GM18951 (cell line): ENCODE measurements around the gene TLR4.

ENCODE experiments used
- POLR2A ChIP-seq: IDR thresholded peaks from 4 replicates; pipeline ENCODE4 v1.6.1; 2011; ENCODE audit warnings: mild to moderate bottlenecking; ENCODE audit not compliant: insufficient read length, insufficient read depth; ENCODE audit errors: extremely low read depth
- in situ Hi-C: fragments of 300-500 bp; cut with MboI; formaldehyde crosslinking; loops from one replicate; pipeline ENCODE4 v1.12.0; 2022; ENCODE audit warnings: low sequenced_read_pairs, mixed read lengths, inconsistent platforms; ENCODE audit not compliant: unreplicated experiment

Gene TLR4

GRCh38 chr9:117720555-117720954 lies 16.4 kb downstream of the TLR4 start:
- TF ChIP-seq POLR2A = no peak
- in situ Hi-C loops = no loop called here

DNA sequence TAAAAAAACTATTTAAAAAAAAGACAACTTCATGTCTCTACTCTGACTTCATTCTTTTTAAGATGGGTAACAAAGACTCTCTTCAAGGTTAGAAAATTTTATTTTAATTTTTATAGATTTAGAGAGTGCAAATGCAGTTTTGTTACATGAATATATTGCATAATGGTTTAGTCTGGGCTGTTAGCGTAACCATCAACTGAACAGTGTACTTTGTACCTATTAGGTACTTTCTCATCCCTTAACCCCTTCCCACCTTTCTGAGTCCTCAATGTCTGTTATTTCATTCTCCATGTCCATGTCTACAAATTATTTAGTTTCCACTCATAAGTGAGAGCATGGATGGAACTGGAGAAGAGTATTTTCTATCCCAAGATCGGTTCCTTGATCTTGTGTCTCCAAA lies 16.8 kb downstream of the TLR4 start:
- no peak for TF ChIP-seq POLR2A
- in situ Hi-C loops = no loop called here

GRCh38 chr9:117722108-117722761 lies 18.0 kb downstream of the TLR4 start:
- no peak for TF ChIP-seq POLR2A
- in situ Hi-C loops = no loop called here

DNA sequence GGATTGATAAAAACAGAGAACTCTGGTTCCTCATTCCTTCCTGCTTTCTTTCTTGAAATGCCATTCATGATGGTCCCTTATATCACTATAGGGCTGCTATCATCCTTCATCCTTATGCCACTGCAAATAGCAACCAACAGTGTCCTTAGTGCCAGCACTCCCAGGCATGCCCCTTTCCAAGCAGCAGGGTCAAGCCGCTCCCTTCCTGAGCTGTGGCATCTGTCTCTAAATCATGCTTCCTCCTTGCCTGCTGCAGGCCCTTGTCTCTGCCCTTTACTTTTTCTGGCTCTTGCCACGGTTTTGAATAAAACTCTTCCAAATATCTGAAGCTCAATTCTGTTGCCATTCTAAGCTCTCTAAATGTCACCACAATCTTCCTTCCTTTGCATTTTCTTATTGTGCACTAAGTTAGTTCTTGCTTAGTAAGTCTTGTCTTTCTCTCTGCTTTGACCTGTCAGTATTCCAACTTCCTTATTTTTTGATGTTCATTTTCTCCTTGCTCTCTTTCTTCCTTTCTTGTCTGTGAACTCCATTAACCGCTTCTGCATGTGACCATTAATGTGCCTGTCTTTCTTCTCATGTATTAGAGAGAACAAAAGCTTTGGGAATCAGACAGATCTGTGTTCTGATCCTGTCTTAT lies 19.9 kb downstream of the TLR4 start:
- no peak for TF ChIP-seq POLR2A
- in situ Hi-C loops = no loop called here

DNA sequence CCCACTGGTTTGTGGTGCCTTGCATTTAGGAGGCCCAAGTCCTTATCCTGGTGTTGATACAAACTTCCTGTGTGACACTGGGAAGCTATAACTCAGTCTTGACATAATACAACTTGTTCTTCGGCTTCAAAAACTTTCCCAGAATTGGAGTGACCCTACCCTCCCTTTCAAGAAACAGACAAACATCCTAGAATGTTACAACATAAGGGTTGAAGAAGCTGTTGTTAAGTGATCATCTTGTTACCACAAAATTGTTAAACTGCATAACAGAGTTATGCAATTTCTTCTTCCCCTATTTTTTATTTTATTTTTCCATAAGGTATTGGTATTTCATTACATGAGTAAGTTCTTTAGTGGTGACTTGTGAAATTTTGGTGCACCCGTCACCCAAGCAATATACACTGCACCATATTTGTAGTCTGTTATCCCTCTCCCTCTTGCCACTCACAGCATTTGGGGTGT lies 21.3 kb downstream of the TLR4 start:
- TF ChIP-seq POLR2A = no peak
- in situ Hi-C loops = no loop called here

DNA sequence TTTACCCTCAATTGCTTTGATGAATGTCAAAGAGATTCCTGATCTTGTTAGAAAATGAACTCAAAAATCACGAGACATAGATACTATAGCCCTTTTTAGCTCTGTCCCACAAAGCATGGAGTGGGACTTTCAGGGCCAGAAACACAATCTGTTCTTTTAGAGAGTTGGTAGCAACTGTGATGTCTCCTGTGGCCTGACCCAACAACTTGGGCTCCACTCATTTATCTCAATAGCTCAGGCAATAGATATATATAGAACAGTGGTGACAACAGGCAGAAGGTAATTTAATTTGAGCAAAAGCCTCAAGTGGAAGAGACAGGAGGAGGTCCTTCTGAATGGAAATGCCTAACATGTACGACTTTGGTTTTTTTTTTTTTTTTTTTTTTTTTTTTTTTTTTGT lies 25.2 kb downstream of the TLR4 start:
- in situ Hi-C loops = no loop called here
- TF ChIP-seq POLR2A = no peak

DNA sequence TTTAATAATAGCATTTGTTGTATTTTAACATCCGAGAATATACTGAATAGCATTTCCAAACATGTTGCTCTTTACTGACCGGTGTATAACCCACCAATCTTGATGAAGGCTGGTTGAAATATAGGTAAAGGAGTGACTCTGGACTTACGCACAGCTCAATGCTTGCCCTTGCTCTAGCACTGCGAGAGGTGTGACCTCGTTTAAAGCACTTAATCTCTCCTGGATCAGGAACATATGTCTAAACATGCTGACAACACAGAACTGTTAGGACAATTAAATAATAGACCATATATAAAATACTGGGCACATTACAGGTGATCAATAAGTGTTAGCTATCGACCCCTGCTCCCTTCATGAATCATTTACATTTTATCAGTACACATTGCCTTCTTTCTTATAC lies 28.3 kb downstream of the TLR4 start:
- TF ChIP-seq POLR2A = no peak
- in situ Hi-C loops = no loop called here

- no peak for TF ChIP-seq POLR2A
- in situ Hi-C loops = no loop called here
These were observed 29.3 kb downstream of the TLR4 start for GRCh38 chr9:117733465-117733864.

GRCh38 chr9:117734082-117734481 lies 29.9 kb downstream of the TLR4 start:
- no peak for TF ChIP-seq POLR2A

GRCh38 chr9:117734523-117735314 lies 30.5 kb downstream of the TLR4 start:
- no peak for TF ChIP-seq POLR2A
- in situ Hi-C loops = no loop called here

More at GRCh38 chr9:117734082-117734481, 29.9 kb downstream of the TLR4 start:
- in situ Hi-C loops = no loop called here

GRCh38 chr9:117737721-117738226 lies 33.6 kb downstream of the TLR4 start:
- no peak for TF ChIP-seq POLR2A
- in situ Hi-C loops = no loop called here

DNA sequence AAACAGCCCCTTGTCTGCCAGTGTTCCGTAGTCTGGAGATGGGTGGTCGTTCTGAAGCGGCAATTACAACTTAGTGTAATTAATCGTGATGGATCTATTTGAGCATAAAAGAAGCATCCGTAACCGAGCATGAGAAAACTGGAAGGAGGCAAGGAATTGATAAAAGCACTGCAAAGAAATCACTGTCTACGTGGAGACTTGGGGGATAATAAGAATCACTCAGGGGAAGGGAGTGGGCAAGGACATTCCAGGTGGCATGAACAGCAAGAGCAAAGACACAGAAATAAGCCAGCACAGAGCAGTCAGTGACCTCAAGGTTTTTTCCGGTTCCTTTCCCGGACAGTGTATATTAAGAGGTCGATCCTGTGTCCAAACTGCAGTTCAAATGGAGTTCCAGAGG lies 35.0 kb downstream of the TLR4 start:
- no peak for TF ChIP-seq POLR2A
- in situ Hi-C loops = no loop called here

DNA sequence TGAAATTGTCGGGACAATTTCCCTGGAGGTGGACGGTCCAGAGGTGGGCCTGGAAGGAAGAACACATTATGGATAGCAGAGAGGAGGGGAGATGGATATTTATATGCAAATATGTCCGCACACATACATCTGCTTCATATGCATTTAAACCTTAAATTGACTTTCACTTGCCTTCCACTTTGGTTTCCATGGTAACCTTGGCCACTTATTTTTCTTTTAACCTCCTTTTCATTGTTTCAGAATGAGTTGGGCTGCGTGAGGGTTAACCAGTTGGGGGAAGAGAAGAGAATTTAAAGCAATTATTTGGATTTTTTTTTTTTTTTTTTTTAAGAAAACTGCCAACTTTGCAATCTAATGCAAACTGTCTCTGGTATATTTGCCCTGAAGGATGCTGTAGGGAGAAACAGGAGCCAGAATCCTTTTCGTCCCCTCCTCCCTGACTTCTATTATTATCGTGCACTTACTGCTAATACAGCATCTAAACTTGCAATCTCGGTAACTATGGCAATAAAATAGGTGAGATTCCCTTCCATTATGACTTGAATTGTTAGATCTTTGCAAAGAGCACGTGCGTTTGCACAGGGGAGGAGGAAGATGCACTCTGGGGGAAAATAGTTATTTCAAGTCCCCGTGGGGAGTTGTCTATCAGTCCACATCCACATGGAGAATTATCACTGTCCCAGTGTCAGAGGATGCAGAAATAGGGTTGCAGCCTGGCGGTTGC lies 35.6 kb downstream of the TLR4 start:
- no peak for TF ChIP-seq POLR2A

More for the DNA sequence above, 35.6 kb downstream of the TLR4 start:
- in situ Hi-C loops = no loop called here
